Measurements from ENCODE around the gene ACAA1. TPM values are rescaled to one million over a fixed set of nuclear protein-coding genes. Genes with fewer than 3 reads are reported as not detected.

ACAA1 gene, protein sequence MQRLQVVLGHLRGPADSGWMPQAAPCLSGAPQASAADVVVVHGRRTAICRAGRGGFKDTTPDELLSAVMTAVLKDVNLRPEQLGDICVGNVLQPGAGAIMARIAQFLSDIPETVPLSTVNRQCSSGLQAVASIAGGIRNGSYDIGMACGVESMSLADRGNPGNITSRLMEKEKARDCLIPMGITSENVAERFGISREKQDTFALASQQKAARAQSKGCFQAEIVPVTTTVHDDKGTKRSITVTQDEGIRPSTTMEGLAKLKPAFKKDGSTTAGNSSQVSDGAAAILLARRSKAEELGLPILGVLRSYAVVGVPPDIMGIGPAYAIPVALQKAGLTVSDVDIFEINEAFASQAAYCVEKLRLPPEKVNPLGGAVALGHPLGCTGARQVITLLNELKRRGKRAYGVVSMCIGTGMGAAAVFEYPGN
- total RNA-seq, result 100 to 1,000 TPM in 1 of 2 experiments, 10 to 100 TPM in 1; 99.7 to 104 TPM

DNA sequence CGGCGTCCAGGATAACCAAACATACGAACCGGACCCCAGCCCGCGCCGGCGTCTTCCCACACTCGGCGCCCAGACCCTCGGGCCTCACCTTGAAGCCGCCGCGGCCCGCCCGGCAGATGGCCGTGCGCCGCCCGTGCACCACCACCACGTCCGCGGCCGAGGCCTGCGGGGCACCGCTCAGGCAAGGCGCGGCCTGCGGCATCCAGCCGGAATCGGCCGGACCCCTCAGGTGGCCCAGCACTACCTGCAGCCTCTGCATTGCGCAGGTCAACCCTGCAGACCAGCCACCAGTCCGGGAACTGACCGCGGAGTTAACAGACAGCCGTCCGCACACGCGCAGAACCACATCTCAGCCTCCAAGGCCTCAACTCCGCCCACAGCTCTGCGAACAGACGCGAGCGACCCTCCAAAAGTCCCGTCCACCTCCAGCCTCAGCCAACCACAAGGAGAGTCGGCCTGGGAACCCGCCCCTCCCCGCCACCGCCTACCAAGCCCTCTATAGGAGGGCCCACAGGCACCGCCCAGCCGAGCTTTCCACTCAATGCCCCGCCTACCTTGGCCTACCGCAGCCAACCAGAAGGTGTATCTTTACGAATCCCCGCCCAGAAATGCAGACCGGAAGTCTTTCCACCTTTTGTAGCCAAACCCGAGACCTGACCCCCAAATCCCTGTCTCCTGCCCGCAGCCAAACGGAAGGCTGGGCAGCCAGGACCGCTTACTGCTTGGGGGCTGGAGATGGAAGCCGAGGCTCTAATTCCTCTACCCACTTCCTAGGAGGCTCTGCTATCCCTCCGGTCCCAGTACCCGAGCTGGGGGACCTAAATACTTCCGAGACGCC, at the start of gene ACAA1:
Gene ACAA1, minus strand, starts transcription at position 351 of the 838 bp plus-strand sequence. Its CDS starts 92 bp downstream, at position 259.
- ChIA-PET CTCF (interaction anchor here (0.8 to 2.4 kb wide), 7 partner anchors 9 to 359 kb away, joined by 3 to 28 read pairs (median 6); partner anchors contain the start of genes DLEC1, EXOG, OXSR1 and XYLB), POLR2A (interaction anchor here (0.7 to 7.5 kb wide), 14 partner anchors 9 to 319 kb away, joined by 3 to 153 read pairs (median 4); partner anchors contain the start of gene OXSR1)
- H3K9me3 Mint-ChIP-seq (ENCODE audit: insufficient read depth), result no peaks in the 10 kb centered on the region
- H3K36me3 Mint-ChIP-seq (ENCODE audit: low read depth), result peaks cover 58% of the 10 kb centered on the region
- ATAC-seq (peak; percentile 89), DNase-seq (peak; percentile 100)
- peak within 1 kb of the TSS; percentile 96 for H3K27ac Mint-ChIP-seq
- no peaks in the 10 kb centered on the region for H3K27me3 Mint-ChIP-seq (ENCODE audit: low read depth)
- H3K4me3 Mint-ChIP-seq, result peak within 1 kb of the TSS; percentile 86
- peaks cover 69% of the 10 kb centered on the region for H3K4me1 Mint-ChIP-seq (ENCODE audit: low read depth)

DNA sequence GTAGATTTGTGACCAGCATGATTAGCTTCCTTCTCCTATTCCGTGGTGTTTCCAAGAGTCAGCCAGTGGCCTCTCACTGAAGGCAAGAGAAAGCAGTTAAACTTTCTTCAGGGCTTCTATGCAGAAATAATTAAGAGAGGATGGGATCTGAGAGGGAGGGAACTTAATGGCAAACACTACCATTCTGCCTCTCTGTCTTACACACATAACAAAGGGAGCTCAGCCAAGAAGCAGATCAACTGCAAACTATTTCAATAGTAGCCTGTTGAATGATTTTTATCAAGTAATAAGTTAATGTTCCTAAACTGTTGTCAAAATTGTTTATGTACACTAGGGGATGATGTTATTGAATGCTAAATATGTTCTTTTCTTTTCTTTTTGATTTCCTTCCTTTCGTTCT, 40.3 kb upstream of the ACAA1 start:
- peaks cover 26% of the 10 kb centered on the region for H3K4me1 Mint-ChIP-seq (ENCODE audit: low read depth)
- H3K4me3 Mint-ChIP-seq, result no peak overlapping the region
- POLR2A ChIA-PET, result interaction anchor here (1.5 kb wide), 1 partner anchor 12 kb away, joined by 5 read pairs; the partner anchor contains the start of gene OXSR1
- no peaks in the 10 kb centered on the region for H3K9me3 Mint-ChIP-seq (ENCODE audit: insufficient read depth)
- no peak for DNase-seq
- ATAC-seq, result no peak
- CTCF ChIA-PET, result interaction anchor here (1.2 kb wide), 1 partner anchor 13 kb away, joined by 4 read pairs; no protein-coding TSS in a partner anchor
- peaks cover 25% of the 10 kb centered on the region for H3K36me3 Mint-ChIP-seq (ENCODE audit: low read depth)
- H3K27me3 Mint-ChIP-seq (ENCODE audit: low read depth), result no peaks in the 10 kb centered on the region
- H3K27ac Mint-ChIP-seq, result no peak overlapping the region

DNA sequence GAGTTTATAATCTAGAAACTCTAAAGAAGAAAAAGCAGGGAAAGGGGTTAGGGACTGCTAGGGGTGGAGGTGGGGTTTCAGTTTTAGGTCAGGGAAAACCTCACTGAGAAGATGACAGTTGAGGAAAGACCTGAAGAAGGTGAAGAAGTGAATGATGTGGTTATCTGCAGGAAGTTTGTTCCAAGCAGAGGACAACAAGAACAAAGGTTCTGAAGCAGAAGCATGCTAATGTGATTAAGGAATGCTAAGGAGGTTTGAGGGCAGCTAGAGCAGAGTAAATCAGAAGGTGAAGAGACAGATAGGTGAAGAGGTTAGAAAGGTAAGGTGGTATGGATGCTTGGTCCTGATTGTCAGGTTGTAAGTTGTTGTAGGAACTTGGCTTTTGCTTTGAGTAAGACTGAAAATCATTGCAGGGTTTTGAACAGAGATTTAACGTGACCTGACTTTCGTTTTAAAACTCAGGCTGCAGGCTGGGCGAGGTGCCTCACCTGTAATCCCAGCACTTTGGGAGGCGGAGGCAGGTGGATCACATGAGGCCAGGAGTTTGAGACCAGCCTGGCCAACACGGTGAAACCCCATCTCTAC, 37.0 kb upstream of the ACAA1 start:
- Mint-ChIP-seq H3K4me3 (peak overlapping the region; percentile 1), H3K27me3 (ENCODE audit: low read depth) (no peaks in the 10 kb centered on the region), H3K27ac (peak overlapping the region; percentile 7), H3K4me1 (ENCODE audit: low read depth) (peaks cover 40% of the 10 kb centered on the region), H3K9me3 (ENCODE audit: insufficient read depth) (no peaks in the 10 kb centered on the region), H3K36me3 (ENCODE audit: low read depth) (peaks cover 22% of the 10 kb centered on the region)
- DNase-seq (no peak), ATAC-seq (peak; percentile 53)
- CTCF ChIA-PET, result interaction anchor here (2.3 kb wide), 1 partner anchor 10 kb away, joined by 9 read pairs; no protein-coding TSS in a partner anchor
- POLR2A ChIA-PET, result interaction anchor here (2.1 kb wide), 1 partner anchor 9 kb away, joined by 12 read pairs; the partner anchor contains the start of gene OXSR1

DNA sequence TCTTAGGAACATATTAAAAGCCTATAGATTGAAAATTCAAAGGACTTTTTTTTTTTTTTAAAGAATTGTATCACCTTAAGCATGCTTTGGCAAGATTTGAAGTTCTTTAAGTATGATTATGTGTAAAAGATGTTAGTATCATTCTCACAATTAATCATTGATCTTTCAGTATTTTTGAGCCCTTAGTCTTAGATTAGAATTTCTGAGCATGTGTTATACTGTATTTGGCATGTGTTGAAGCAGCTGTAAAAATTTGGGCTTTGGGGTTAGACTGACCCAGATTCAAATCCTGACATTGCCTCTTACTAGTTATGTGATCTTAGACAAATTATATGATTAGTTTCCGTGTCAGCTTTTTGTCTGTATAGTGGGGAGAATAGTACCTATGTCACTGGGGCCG, 34.7 kb upstream of the ACAA1 start:
- ATAC-seq (no peak), DNase-seq (no peak)
- no peaks in the 10 kb centered on the region for H3K9me3 Mint-ChIP-seq (ENCODE audit: insufficient read depth)
- peaks cover 61% of the 10 kb centered on the region for H3K4me1 Mint-ChIP-seq (ENCODE audit: low read depth)
- H3K4me3 Mint-ChIP-seq, result no peak overlapping the region
- H3K36me3 Mint-ChIP-seq (ENCODE audit: low read depth), result peaks cover 23% of the 10 kb centered on the region
- H3K27me3 Mint-ChIP-seq (ENCODE audit: low read depth), result no peaks in the 10 kb centered on the region
- POLR2A ChIA-PET, result interaction anchor here (0.6 to 0.7 kb wide), 3 partner anchors 35 to 879 kb away, joined by 3 read pairs; partner anchors contain the start of gene ACAA1
- no peak overlapping the region for H3K27ac Mint-ChIP-seq
- CTCF ChIA-PET, result interaction anchor here (1.4 to 2.3 kb wide), 3 partner anchors 8 to 53 kb away, joined by 3 to 9 read pairs (median 3); no protein-coding TSS in a partner anchor

DNA sequence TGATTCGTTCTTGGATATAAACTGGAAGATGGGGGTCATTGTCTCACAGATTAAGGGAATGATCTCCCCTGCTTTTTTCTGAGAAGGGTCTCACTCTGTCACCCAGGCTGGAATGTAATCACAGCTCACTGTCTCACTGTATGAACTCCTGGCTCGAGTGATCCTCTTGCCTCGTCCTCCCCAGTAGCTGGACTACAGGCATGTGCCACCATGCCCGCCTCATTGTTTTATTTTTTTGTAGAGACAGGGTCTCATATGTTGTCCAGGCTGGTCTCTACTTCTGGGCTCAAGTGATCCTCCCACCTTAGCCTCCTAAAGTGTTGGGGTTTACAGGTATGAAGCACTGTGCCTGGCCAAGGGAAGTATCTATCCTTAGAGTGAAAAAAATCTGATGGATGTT, 33.8 kb upstream of the ACAA1 start:
- no peaks in the 10 kb centered on the region for H3K27me3 Mint-ChIP-seq (ENCODE audit: low read depth)
- peaks cover 65% of the 10 kb centered on the region for H3K4me1 Mint-ChIP-seq (ENCODE audit: low read depth)
- no peak overlapping the region for H3K4me3 Mint-ChIP-seq
- ChIA-PET CTCF (interaction anchor here (1.4 kb wide), 1 partner anchor 14 kb away, joined by 3 read pairs; no protein-coding TSS in a partner anchor), POLR2A (interaction anchor here (1.3 kb wide), 1 partner anchor 29 kb away, joined by 3 read pairs; no protein-coding TSS in a partner anchor)
- H3K9me3 Mint-ChIP-seq (ENCODE audit: insufficient read depth), result no peaks in the 10 kb centered on the region
- ATAC-seq, result no peak
- no peak overlapping the region for H3K27ac Mint-ChIP-seq
- H3K36me3 Mint-ChIP-seq (ENCODE audit: low read depth), result peaks cover 27% of the 10 kb centered on the region
- no peak for DNase-seq

DNA sequence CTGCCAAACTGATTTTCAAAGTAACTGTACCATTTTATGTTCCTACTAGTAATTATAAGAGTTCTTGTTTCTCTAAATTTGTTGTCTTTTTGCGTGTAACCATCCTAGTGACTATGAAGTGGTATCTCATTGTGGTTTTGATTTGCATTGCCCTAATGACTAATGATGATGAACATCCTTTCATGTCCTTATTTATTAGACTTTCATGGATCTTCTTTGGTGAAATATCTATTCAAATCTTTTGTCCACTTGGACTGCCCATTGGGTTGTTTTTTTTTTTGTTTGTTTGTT, 32.0 kb upstream of the ACAA1 start:
- Mint-ChIP-seq H3K4me1 (ENCODE audit: low read depth) (peaks cover 62% of the 10 kb centered on the region), H3K27me3 (ENCODE audit: low read depth) (no peaks in the 10 kb centered on the region), H3K27ac (no peak overlapping the region), H3K36me3 (ENCODE audit: low read depth) (peaks cover 31% of the 10 kb centered on the region), H3K4me3 (no peak overlapping the region), H3K9me3 (ENCODE audit: insufficient read depth) (no peaks in the 10 kb centered on the region)
- POLR2A ChIA-PET, result no interaction called here
- DNase-seq, result no peak
- CTCF ChIA-PET, result no interaction called here
- ATAC-seq, result no peak

DNA sequence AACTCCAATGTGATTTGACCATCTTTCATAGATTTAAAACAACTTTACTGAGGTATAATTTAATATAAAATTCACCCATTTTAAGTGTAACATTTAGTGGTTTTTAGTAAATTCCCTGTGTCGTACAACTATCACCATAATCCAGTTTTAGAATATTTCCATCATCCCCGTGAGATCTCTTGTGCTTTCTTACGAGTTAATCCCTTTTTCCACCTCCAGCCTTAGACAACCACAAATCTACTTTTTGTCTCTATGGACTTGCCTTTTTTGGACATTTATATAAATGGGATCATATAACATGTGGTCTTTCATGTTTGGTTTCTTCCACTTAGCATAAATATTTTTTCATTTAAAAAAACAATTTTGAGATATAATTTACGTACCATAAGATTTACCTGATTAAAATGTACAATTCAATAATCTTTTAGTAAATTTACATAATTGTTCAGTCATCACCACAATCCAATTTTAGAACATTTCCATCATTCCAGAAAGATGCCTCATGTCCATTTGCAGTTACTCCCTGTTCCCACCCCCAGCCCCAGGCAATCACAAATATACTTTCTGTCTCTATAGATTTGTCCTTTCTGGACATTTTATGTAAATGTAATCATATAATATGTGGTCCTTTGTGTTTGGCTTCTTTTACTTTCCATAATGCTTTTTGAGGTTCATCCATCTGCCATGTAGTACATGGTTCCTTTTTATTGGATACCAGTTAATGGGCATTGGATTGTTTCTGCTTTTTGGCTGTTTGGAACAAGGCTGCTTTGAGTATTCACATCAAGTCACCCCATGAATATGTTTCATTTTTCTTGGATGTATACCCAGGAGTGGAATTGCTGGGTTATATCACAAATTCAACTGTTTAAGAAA, 31.5 kb upstream of the ACAA1 start:
- Mint-ChIP-seq H3K4me3 (no peak overlapping the region), H3K27me3 (ENCODE audit: low read depth) (no peaks in the 10 kb centered on the region), H3K36me3 (ENCODE audit: low read depth) (peaks cover 31% of the 10 kb centered on the region), H3K27ac (no peak overlapping the region), H3K4me1 (ENCODE audit: low read depth) (peaks cover 62% of the 10 kb centered on the region), H3K9me3 (ENCODE audit: insufficient read depth) (no peaks in the 10 kb centered on the region)
- ATAC-seq (no peak), DNase-seq (no peak)
- POLR2A ChIA-PET, result no interaction called here
- CTCF ChIA-PET, result no interaction called here

DNA sequence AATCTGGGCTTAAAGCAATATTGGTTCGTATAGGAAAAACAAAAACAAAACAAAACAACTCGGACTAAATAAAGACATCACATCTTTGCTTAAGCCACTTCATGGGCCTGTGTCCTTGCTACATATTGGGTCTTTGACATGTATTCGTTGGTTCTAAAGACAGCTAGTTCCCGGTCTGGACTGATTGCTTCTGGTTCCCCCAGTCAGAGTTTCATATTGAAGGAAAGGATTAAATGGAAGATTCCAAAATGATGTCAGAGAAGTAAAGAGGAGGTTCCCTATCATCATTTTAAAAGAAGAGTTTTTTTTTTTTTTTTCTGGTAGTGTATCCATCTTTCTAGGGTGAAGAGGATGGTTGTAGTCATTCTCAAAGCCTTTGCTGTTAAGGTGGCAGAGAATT, 30.7 kb upstream of the ACAA1 start:
- Mint-ChIP-seq H3K36me3 (ENCODE audit: low read depth) (peaks cover 31% of the 10 kb centered on the region), H3K4me3 (peak overlapping the region; percentile 86), H3K27me3 (ENCODE audit: low read depth) (no peaks in the 10 kb centered on the region), H3K4me1 (ENCODE audit: low read depth) (peaks cover 61% of the 10 kb centered on the region), H3K27ac (no peak overlapping the region), H3K9me3 (ENCODE audit: insufficient read depth) (no peaks in the 10 kb centered on the region)
- no peak for DNase-seq
- POLR2A ChIA-PET, result interaction anchor here (5.5 kb wide), 1 partner anchor 28 kb away, joined by 153 read pairs; the partner anchor contains the start of genes ACAA1 and MYD88
- ATAC-seq, result no peak
- CTCF ChIA-PET, result no interaction called here

DNA sequence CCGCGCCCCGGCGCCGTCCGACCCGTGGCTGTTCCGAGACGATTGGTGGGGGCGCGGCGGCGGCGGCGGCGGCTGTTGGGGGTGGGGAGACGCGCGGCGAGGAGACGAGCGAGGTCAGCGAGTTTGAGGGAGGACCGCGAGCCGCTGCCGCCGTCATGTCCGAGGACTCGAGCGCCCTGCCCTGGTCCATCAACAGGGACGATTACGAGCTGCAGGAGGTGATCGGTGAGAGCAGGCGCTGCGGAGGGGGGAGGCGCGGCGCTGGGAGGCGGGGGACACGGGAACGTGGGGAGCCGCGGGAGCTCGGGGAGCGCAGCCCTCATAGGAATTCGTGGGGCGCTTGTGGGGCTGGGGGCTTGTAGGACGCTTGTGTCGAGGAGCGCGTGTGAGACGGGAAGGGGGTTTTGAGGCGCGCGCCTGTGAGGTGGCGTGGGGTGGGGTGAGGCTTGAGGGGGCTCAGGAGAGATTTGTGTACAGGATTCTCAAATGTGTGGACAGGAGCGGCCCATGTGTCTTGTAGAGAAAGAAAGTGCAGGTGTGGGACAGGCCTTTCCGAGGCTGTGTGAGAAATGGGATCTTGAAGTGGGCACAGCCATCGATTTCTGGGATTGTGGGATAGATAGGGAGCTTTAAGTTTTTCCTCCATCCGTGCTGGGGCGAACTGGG, 28.9 kb upstream of the ACAA1 start:
- no peak for DNase-seq
- H3K36me3 Mint-ChIP-seq (ENCODE audit: low read depth), result peaks cover 31% of the 10 kb centered on the region
- peaks cover 49% of the 10 kb centered on the region for H3K4me1 Mint-ChIP-seq (ENCODE audit: low read depth)
- POLR2A ChIA-PET, result interaction anchor here (0.8 to 5.5 kb wide), 14 partner anchors 8 to 331 kb away, joined by 3 to 153 read pairs (median 8); partner anchors contain the start of genes ACAA1, DLEC1, EXOG and MYD88
- CTCF ChIA-PET, result interaction anchor here (1.7 to 4.0 kb wide), 6 partner anchors 13 to 37 kb away, joined by 4 to 50 read pairs (median 18); partner anchors contain the start of genes ACAA1 and MYD88
- peak; percentile 2 for ATAC-seq
- H3K27me3 Mint-ChIP-seq (ENCODE audit: low read depth), result no peaks in the 10 kb centered on the region
- H3K27ac Mint-ChIP-seq, result peak overlapping the region; percentile 100
- H3K9me3 Mint-ChIP-seq (ENCODE audit: insufficient read depth), result no peaks in the 10 kb centered on the region
- H3K4me3 Mint-ChIP-seq, result peak overlapping the region; percentile 86

All from activated CD8-positive, alpha-beta T cell treated with anti-CD3 and anti-CD28 coated beads, Interleukin-2, amount 10 ng/mL, durations not matched to agents 7 days and 5 days (primary cell).